Esophagus muscularis mucosa (tissue), 4 donors: ENCODE measurements around the gene CORO7.
A peak's percentile ranks its signal among the peaks of the same experiment; 100 is the strongest.

ENCODE experiments used
- CTCF ChIP-seq, 3 experiments: fragments of 200-600 bp in 2 of 3; fragments of 450-650 bp in 1 of 3; sonication (generic) in 2 of 3; IDR thresholded peaks; one replicate each; pipeline ENCODE4 v1.5.1; 2017 to 2019; ENCODE audit warnings: antibody characterized with exemption in 3 of 3, mild to moderate bottlenecking in 2 of 3, moderate library complexity in 1 of 3
- EP300 ChIP-seq: sonication (generic); formaldehyde crosslinking; IDR thresholded peaks from one replicate; pipeline ENCODE4 v1.6.1; 2017; ENCODE audit warnings: antibody characterized with exemption
- POLR2A ChIP-seq: fragments of 450-650 bp; IDR thresholded peaks from one replicate; pipeline ENCODE4 v1.6.1; 2017; ENCODE audit warnings: antibody characterized with exemption, moderate library complexity, mild to moderate bottlenecking, low read depth
- POLR2AphosphoS5 ChIP-seq, 2 donors: sonication (generic); formaldehyde crosslinking; IDR thresholded peaks; one replicate each; pipeline ENCODE4 v1.6.1; 2017; ENCODE audit warnings: antibody characterized with exemption in 2 of 2

- TF ChIP-seq CTCF (IDR thresholded peaks at IDR 0.05) (peak in 1 of 3 experiments; percentile 13), POLR2A (peak; percentile 70), EP300 (no peak), POLR2AphosphoS5 (IDR thresholded peaks at IDR 0.05) (peak in 1 of 2 donors; percentile 82)
Observed at GRCh38 chr16:4416200-4417032, at the start of gene CORO7.
